Measurements from ENCODE around the gene ZNF385D. TPM values are rescaled to one million over a fixed set of nuclear protein-coding genes. Genes with fewer than 3 reads are reported as not detected.

The ZNF385D gene
- total and polyA plus RNA-seq, 2 donors from 2014 or later = 1.4 to 8.9 TPM

DNA sequence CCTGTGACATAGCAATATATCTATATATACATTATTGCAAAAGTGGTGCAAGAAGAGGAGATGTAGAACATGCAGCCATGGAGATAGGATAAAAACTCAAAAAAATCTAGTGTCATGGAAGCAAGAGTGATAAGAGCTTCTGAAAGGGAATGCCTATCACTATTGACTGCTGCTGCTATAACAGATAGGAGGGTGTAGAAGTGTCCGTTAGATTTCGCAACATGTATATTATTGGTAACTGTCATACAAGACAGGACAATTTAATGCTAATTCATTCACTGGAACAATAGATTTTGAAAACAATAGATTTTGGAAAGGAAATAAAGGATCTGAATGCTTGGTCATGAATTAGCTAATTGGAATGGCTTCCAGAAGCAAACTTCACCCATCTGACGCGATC, 224.5 kb downstream of the ZNF385D start:
- Histone ChIP-seq H3K9ac (ENCODE audit: low read length in 3 of 3) (no peak overlapping the region), H3K9me3 (ENCODE audit: control insufficient read depth in 2 of 3, insufficient read depth in 1 of 3, low read length in 3 of 3) (no peaks in the 10 kb centered on the region), H3K4me1 (ENCODE audit: control insufficient read depth in 2 of 3, insufficient read depth in 2 of 3, low read depth in 1 of 3, low read length in 3 of 3) (no peaks in the 10 kb centered on the region), H3K27ac (ENCODE audit: low read depth in 2 of 2, low read length in 2 of 2) (no peak overlapping the region), H3K36me3 (ENCODE audit: control insufficient read depth in 2 of 3, insufficient read depth in 3 of 3, low read length in 3 of 3) (no peaks in the 10 kb centered on the region), H3K27me3 (ENCODE audit: control insufficient read depth, insufficient read depth, low read length) (no peaks in the 10 kb centered on the region), H3K4me3 (ENCODE audit: low read length in 3 of 3) (no peak overlapping the region)
- TF ChIP-seq, protein P1, sequence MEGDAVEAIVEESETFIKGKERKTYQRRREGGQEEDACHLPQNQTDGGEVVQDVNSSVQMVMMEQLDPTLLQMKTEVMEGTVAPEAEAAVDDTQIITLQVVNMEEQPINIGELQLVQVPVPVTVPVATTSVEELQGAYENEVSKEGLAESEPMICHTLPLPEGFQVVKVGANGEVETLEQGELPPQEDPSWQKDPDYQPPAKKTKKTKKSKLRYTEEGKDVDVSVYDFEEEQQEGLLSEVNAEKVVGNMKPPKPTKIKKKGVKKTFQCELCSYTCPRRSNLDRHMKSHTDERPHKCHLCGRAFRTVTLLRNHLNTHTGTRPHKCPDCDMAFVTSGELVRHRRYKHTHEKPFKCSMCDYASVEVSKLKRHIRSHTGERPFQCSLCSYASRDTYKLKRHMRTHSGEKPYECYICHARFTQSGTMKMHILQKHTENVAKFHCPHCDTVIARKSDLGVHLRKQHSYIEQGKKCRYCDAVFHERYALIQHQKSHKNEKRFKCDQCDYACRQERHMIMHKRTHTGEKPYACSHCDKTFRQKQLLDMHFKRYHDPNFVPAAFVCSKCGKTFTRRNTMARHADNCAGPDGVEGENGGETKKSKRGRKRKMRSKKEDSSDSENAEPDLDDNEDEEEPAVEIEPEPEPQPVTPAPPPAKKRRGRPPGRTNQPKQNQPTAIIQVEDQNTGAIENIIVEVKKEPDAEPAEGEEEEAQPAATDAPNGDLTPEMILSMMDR (IDR thresholded peaks at IDR 0.05; ENCODE audit: borderline replicate concordance, extremely low read depth, insufficient read depth) = no peak
- DNase-seq = no peak
- FAIRE-seq = no peak
- intact Hi-C loops (cut with DNase I) = no loop called here

GRCh38 chr3:21524133-21524532, 226.9 kb downstream of the ZNF385D start:
- DNase-seq (no peak), FAIRE-seq (no peak)
- Histone ChIP-seq H3K36me3 (ENCODE audit: control insufficient read depth in 2 of 3, insufficient read depth in 3 of 3, low read length in 3 of 3) (no peaks in the 10 kb centered on the region), H3K9ac (ENCODE audit: low read length in 3 of 3) (no peak overlapping the region), H3K27me3 (ENCODE audit: control insufficient read depth, insufficient read depth, low read length) (no peaks in the 10 kb centered on the region), H3K4me1 (ENCODE audit: control insufficient read depth in 2 of 3, insufficient read depth in 2 of 3, low read depth in 1 of 3, low read length in 3 of 3) (no peaks in the 10 kb centered on the region), H3K9me3 (ENCODE audit: control insufficient read depth in 2 of 3, insufficient read depth in 1 of 3, low read length in 3 of 3) (no peaks in the 10 kb centered on the region), H3K4me3 (ENCODE audit: low read length in 3 of 3) (no peak overlapping the region), H3K27ac (ENCODE audit: low read depth in 2 of 2, low read length in 2 of 2) (no peak overlapping the region)
- intact Hi-C loops (cut with DNase I) = no loop called here
- TF ChIP-seq, protein P1 (IDR thresholded peaks at IDR 0.05; ENCODE audit: borderline replicate concordance, extremely low read depth, insufficient read depth) = no peak

- H3K4me3 ChIP-seq (ENCODE audit: low read length in 3 of 3) = no peak overlapping the region
- H3K27ac ChIP-seq (ENCODE audit: low read depth in 2 of 2, low read length in 2 of 2) = no peak overlapping the region
- no peak for DNase-seq
- no peaks in the 10 kb centered on the region for H3K27me3 ChIP-seq (ENCODE audit: control insufficient read depth, insufficient read depth, low read length)
- no peak for FAIRE-seq
- TF ChIP-seq, protein P1 (IDR thresholded peaks at IDR 0.05; ENCODE audit: borderline replicate concordance, extremely low read depth, insufficient read depth) = no peak
- intact Hi-C loops (cut with DNase I) = no loop called here
- no peaks in the 10 kb centered on the region for H3K4me1 ChIP-seq (ENCODE audit: control insufficient read depth in 2 of 3, insufficient read depth in 2 of 3, low read depth in 1 of 3, low read length in 3 of 3)
- H3K9me3 ChIP-seq (ENCODE audit: control insufficient read depth in 2 of 3, insufficient read depth in 1 of 3, low read length in 3 of 3) = no peaks in the 10 kb centered on the region
- H3K9ac ChIP-seq (ENCODE audit: low read length in 3 of 3) = no peak overlapping the region
- no peaks in the 10 kb centered on the region for H3K36me3 ChIP-seq (ENCODE audit: control insufficient read depth in 2 of 3, insufficient read depth in 3 of 3, low read length in 3 of 3)
Observed at GRCh38 chr3:21520106-21520963, 230.7 kb downstream of the ZNF385D start.
